Measurements from ENCODE around the gene ZNF546. TPM values are rescaled to one million over a fixed set of nuclear protein-coding genes. Genes with fewer than 3 reads are reported as not detected.
A peak's percentile ranks its signal among the peaks of the same experiment; 100 is the strongest.
"Not testable (repeated sequence)": the region's sequence is repeated elsewhere in the genome, so short reads cannot be mapped to it uniquely, and the experiment has no call there.

Gene ZNF546
- 5.9 TPM for total RNA-seq
- long read RNA-seq, full-length matches to known transcripts = 2 of 3 reads
- long read RNA-seq, partial matches to known transcripts = 0 of 3 reads
- long read RNA-seq, other reads (novel, unspliced or antisense) = 1 of 3 reads

- peak; percentile 95 for DNase-seq
- ATAC-seq (ENCODE audit: poor library complexity) = peak; percentile 99
- intact Hi-C loops (cut with DNase I) = no loop called here
Observed at GRCh38 chr19:39996811-39997637, at the start of gene ZNF546. Gene ZNF546, plus strand, starts transcription at chr19:39997060. Its CDS starts 1,267 bp downstream, at chr19:39998327.

GRCh38 chr19:39949026-39949747, 47.7 kb upstream of the ZNF546 start:
- no peak for ATAC-seq (ENCODE audit: poor library complexity)

GRCh38 chr19:39951065-39951650, 45.7 kb upstream of the ZNF546 start:
- intact Hi-C loops (cut with DNase I) = no loop called here
- ATAC-seq (ENCODE audit: poor library complexity) (no peak), DNase-seq (no peak)

More at GRCh38 chr19:39949026-39949747, 47.7 kb upstream of the ZNF546 start:
- DNase-seq = no peak
- intact Hi-C loops (cut with DNase I) = no loop called here

GRCh38 chr19:39951686-39952085, 45.2 kb upstream of the ZNF546 start:
- intact Hi-C loops (cut with DNase I) = no loop called here
- DNase-seq (no peak), ATAC-seq (ENCODE audit: poor library complexity) (no peak)

- intact Hi-C loops (cut with DNase I) = no loop called here
- no peak for ATAC-seq (ENCODE audit: poor library complexity)
- no peak for DNase-seq
Observed at GRCh38 chr19:39953915-39954314, 42.9 kb upstream of the ZNF546 start.

- ATAC-seq (ENCODE audit: poor library complexity); intact Hi-C loops (cut with DNase I): not testable (repeated sequence)
Observed at GRCh38 chr19:39957886-39958285, 39.0 kb upstream of the ZNF546 start.

GRCh38 chr19:39958942-39959341, 37.9 kb upstream of the ZNF546 start:
- intact Hi-C loops (cut with DNase I); ATAC-seq (ENCODE audit: poor library complexity); DNase-seq: not testable (repeated sequence)

More at GRCh38 chr19:39957886-39958285, 39.0 kb upstream of the ZNF546 start:
- DNase-seq = not testable (repeated sequence)

GRCh38 chr19:39959407-39959806, 37.5 kb upstream of the ZNF546 start:
- ATAC-seq (ENCODE audit: poor library complexity); DNase-seq; intact Hi-C loops (cut with DNase I): not testable (repeated sequence)

GRCh38 chr19:39963898-39964297, 33.0 kb upstream of the ZNF546 start:
- DNase-seq (no peak), ATAC-seq (ENCODE audit: poor library complexity) (no peak)
- intact Hi-C loops (cut with DNase I) = loop anchor here (10.0 kb wide), 1 partner anchor 169 kb away; no protein-coding TSS in a partner anchor

GRCh38 chr19:39966617-39967016, 30.2 kb upstream of the ZNF546 start:
- ATAC-seq (ENCODE audit: poor library complexity) (no peak), DNase-seq (no peak)
- intact Hi-C loops (cut with DNase I) = loop anchor here (10.0 kb wide), 1 partner anchor 172 kb away; no protein-coding TSS in a partner anchor

- DNase-seq = no peak
- no peak for ATAC-seq (ENCODE audit: poor library complexity)
- intact Hi-C loops (cut with DNase I) = loop anchor here (10.0 kb wide), 1 partner anchor 173 kb away; no protein-coding TSS in a partner anchor
Observed at GRCh38 chr19:39967561-39967960, 29.3 kb upstream of the ZNF546 start.

- intact Hi-C loops (cut with DNase I) = loop anchor here (10.0 kb wide), 1 partner anchor 174 kb away; no protein-coding TSS in a partner anchor
- DNase-seq (no peak), ATAC-seq (ENCODE audit: poor library complexity) (no peak)
Observed at GRCh38 chr19:39968789-39969188, 28.1 kb upstream of the ZNF546 start.

GRCh38 chr19:39969266-39969665, 27.6 kb upstream of the ZNF546 start:
- ATAC-seq (ENCODE audit: poor library complexity) (no peak), DNase-seq (no peak)
- intact Hi-C loops (cut with DNase I) = loop anchor here (10.0 kb wide), 1 partner anchor 174 kb away; no protein-coding TSS in a partner anchor

GRCh38 chr19:39969681-39970424, 27.0 kb upstream of the ZNF546 start:
- DNase-seq (no peak), ATAC-seq (ENCODE audit: poor library complexity) (no peak)
- intact Hi-C loops (cut with DNase I) = loop anchor here (10.0 kb wide), 2 partner anchors 155 to 175 kb away; no protein-coding TSS in a partner anchor

GRCh38 chr19:39970425-39970674, 26.5 kb upstream of the ZNF546 start:
- intact Hi-C loops (cut with DNase I) = loop anchor here (10.0 kb wide), 1 partner anchor 156 kb away; no protein-coding TSS in a partner anchor
- no peak for DNase-seq
- peak; percentile 30 for ATAC-seq (ENCODE audit: poor library complexity)

GRCh38 chr19:39970675-39971379, 26.0 kb upstream of the ZNF546 start, which contains the start of gene PSMC4:
Gene PSMC4, plus strand, starts transcription at chr19:39971165. Its CDS starts 38 bp downstream, at chr19:39971203.
- ATAC-seq (ENCODE audit: poor library complexity) = peak; percentile 99
- intact Hi-C loops (cut with DNase I) = loop anchor here (10.0 kb wide), 1 partner anchor 156 kb away; no protein-coding TSS in a partner anchor

GRCh38 chr19:39971380-39972035, 25.4 kb upstream of the ZNF546 start:
- DNase-seq (peak; percentile 49), ATAC-seq (ENCODE audit: poor library complexity) (no peak)
- intact Hi-C loops (cut with DNase I) = loop anchor here (10.0 kb wide), 1 partner anchor 157 kb away; no protein-coding TSS in a partner anchor

More at GRCh38 chr19:39970675-39971379, 26.0 kb upstream of the ZNF546 start, which contains the start of gene PSMC4:
- peak; percentile 99 for DNase-seq
